T-helper 2 cell treated with Interferon-gamma antibody and Interleukin-4, amounts not matched to agents 5 μg/mL and 100 μg/mL, for 36 hours (primary cell): ENCODE results near the gene FFAR1.
A peak's percentile ranks its signal among the peaks of the same experiment; 100 is the strongest.

ENCODE experiments used
- DNase-seq: peaks from one replicate; pipeline ENCODE4 v3.0.0; 2021; ENCODE audit warnings: low spot score
- H3K27ac Mint-ChIP-seq: one replicate; pipeline ENCODE4 v1.8.0; 2021; ENCODE audit warnings: mild to moderate bottlenecking, mixed read lengths
- H3K27me3 Mint-ChIP-seq: one replicate; pipeline ENCODE4 v1.8.0; 2021; ENCODE audit warnings: low read depth, mixed read lengths
- H3K36me3 Mint-ChIP-seq: one replicate; pipeline ENCODE4 v1.8.0; 2021; ENCODE audit warnings: low read depth, mixed read lengths
- H3K4me1 Mint-ChIP-seq: one replicate; pipeline ENCODE4 v1.8.0; 2021; ENCODE audit warnings: low read depth, mixed read lengths
- H3K4me3 Mint-ChIP-seq: one replicate; pipeline ENCODE4 v1.8.0; 2022; ENCODE audit warnings: mild to moderate bottlenecking, moderate library complexity, mixed read lengths
- H3K9me3 Mint-ChIP-seq: one replicate; pipeline ENCODE4 v1.8.0; 2021; ENCODE audit warnings: mixed read lengths

FFAR1 gene

DNA sequence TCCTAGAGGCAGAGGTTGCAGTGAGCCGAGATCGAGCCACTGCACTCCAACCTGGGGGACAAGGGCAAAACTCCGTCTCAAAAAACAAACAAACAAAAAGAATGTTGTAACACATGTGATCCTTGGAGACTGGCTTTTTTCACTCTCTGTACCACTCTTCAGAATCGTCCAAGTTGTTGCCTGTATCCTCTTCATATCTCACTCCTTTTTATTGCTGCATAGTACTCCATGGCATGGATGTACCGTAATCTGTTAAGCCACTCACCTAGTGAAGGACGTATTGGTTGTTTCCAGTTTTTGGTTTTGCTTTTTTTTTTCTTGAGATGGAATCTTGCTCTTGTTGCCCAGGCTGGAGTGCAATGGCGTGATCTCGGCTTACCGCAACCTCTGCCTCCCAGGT is 25.7 kb upstream of the FFAR1 start:
- Mint-ChIP-seq H3K27ac (no peak overlapping the region), H3K27me3 (peaks cover 4% of the 10 kb centered on the region), H3K4me3 (no peak overlapping the region), H3K36me3 (no peaks in the 10 kb centered on the region), H3K4me1 (peaks cover 7% of the 10 kb centered on the region), H3K9me3 (no peaks in the 10 kb centered on the region)
- DNase-seq: no peak

DNA sequence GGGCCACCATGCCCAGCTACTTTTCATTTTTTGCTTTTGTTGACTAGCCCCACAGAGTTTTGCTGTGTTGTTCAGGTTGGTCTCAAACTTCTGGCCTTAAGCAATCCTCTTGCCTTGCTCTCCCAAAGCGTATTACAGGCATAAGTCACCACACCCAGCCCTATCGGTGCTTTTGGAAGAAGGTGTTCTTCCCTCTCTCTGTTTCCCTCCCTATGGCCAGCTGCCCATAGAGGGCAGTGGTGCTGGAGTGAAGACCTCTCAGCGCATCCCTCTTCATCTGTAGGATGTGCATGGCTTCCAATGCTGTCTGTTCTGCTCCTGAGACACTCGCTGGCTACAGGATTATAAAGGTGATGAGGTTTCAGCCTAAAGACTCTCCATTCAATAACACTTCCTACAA is 20.1 kb upstream of the FFAR1 start:
- Mint-ChIP-seq H3K9me3 (no peaks in the 10 kb centered on the region), H3K4me3 (no peak overlapping the region), H3K4me1 (peaks cover 7% of the 10 kb centered on the region), H3K27me3 (peaks cover 4% of the 10 kb centered on the region), H3K36me3 (no peaks in the 10 kb centered on the region), H3K27ac (no peak overlapping the region)
- DNase-seq: no peak

DNA sequence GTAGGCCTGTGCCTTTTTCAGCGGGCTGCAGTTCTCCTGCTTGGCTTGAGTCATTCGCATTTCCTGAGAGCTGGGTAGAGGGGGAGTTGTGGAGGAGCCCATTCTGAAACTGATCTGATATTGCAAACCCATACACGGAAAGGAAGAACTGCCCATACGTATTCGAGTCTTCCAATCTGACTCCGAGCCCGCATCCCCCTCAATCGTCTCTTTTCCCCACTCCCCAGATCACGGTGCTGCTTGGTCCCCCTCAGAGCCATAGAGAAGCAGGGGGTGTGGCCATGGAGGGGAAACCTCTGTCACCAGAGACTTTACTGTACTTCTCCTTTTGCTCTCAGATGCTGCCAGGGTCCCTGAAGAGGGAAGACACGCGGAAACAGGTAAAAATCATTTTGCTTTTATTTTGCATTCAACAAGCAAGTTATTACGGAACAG is 18.8 kb upstream of the FFAR1 start, which contains the start of gene CD22:
CD22 (plus strand) TSS at position 337 of the 435 bp plus-strand sequence. CDS start 2,854 bp downstream, outside the sequence.
- DNase-seq: no peak
- H3K4me3 Mint-ChIP-seq: no peak within 1 kb of the TSS
- no peak within 1 kb of the TSS for H3K27ac Mint-ChIP-seq
- H3K4me1 Mint-ChIP-seq: peaks cover 18% of the 10 kb centered on the region
- peaks cover 4% of the 10 kb centered on the region for H3K27me3 Mint-ChIP-seq
- no peaks in the 10 kb centered on the region for H3K9me3 Mint-ChIP-seq
- H3K36me3 Mint-ChIP-seq: no peaks in the 10 kb centered on the region

DNA sequence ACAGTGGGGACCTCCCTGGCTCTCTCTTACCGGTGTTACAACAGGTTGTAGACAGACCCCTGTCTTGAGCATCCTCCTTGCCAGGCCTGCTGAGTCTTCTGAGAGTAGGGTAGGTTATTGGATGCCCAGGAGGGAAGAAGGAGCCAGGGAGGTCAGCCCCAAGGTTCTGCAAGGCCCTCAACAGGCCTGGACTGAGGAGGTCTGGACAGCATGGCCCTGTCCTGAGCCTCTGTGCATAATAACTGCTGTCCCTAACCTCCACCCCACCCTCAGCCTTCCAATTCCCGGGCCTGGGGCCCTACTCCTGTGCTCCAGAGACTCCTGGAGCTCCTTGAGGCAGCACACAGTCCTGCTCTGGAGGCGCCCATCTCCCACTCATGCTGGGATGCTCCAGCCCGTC is 18.4 kb upstream of the FFAR1 start:
- H3K4me1 Mint-ChIP-seq: peaks cover 21% of the 10 kb centered on the region
- no peaks in the 10 kb centered on the region for H3K9me3 Mint-ChIP-seq
- H3K27ac Mint-ChIP-seq: no peak overlapping the region
- peaks cover 4% of the 10 kb centered on the region for H3K27me3 Mint-ChIP-seq
- no peak overlapping the region for H3K4me3 Mint-ChIP-seq
- no peaks in the 10 kb centered on the region for H3K36me3 Mint-ChIP-seq
- no peak for DNase-seq

DNA sequence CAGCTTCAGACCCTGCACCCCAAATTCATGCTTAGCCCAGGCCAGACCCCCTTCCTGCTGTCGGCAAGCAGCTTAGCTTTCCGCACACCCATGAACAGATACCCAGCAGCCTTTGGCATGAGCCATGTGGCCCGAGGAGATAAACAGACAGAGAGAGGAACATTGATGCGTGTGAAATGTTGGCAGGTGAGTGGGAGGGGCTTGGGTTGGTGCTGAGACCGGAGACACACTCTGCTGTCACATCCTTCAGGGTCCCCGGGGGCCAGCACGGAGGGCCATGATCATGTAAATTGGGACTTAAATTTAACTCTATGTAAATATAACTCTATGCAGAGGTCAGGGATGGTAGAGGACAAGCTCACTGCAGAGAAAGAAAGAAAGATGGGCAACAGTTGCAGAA is 17.2 kb upstream of the FFAR1 start:
- Mint-ChIP-seq H3K27ac (no peak overlapping the region), H3K36me3 (no peaks in the 10 kb centered on the region), H3K9me3 (no peaks in the 10 kb centered on the region), H3K4me3 (no peak overlapping the region), H3K4me1 (peaks cover 21% of the 10 kb centered on the region), H3K27me3 (peaks cover 4% of the 10 kb centered on the region)
- DNase-seq: no peak

DNA sequence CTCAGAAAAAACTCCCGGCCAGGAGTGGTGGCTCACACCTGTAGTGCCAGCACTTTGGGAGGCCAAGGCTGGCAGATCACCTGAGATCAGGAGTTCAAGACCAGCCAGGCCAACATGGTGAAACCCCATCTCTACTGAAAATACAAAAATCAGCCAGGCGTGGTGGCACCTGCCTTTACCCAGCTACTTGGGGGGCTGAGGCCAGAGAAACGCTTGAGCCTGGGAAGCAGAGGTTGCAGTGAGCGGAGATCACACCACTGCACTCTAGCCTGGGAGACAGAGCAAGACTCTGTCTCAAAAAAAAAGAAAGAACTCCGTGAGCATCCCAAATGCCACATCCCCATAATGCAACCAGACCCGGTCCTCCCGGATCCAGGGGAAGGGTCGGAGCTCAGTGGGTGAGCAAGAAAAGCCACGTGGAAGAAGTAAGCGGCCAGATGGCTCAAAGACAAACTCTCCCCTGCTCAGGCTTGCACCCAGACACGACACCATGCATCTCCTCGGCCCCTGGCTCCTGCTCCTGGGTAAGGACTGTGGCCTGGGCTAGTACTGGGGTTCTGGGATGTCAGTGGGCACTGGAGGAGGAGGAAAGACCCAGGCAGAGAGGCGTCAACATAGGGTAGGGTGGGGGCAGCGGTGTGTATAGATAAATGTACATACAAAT is 16.0 kb upstream of the FFAR1 start:
- Mint-ChIP-seq H3K4me3 (no peak overlapping the region), H3K27ac (no peak overlapping the region), H3K4me1 (peaks cover 21% of the 10 kb centered on the region), H3K9me3 (no peaks in the 10 kb centered on the region), H3K36me3 (no peaks in the 10 kb centered on the region), H3K27me3 (no peaks in the 10 kb centered on the region)
- DNase-seq: no peak

DNA sequence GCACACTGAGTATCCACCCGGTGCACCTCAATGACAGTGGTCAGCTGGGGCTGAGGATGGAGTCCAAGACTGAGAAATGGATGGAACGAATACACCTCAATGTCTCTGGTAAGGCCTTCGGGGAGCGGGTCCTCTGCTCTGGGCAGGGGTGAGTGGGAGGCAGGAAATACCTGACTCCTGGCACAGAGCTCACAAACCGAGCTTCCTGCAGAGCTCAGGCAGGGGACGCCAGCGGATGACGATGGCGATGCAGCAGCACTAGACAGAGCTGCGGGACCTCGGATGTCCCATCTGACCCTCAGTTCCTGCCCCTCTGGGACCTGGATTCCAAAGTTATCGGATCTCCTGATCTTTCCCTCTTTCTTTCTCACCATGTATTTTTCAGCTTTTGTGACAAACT is 14.9 kb upstream of the FFAR1 start:
- Mint-ChIP-seq H3K9me3 (no peaks in the 10 kb centered on the region), H3K4me1 (peaks cover 21% of the 10 kb centered on the region), H3K27ac (no peak overlapping the region), H3K36me3 (no peaks in the 10 kb centered on the region), H3K4me3 (no peak overlapping the region), H3K27me3 (no peaks in the 10 kb centered on the region)
- DNase-seq: peak; percentile 24

DNA sequence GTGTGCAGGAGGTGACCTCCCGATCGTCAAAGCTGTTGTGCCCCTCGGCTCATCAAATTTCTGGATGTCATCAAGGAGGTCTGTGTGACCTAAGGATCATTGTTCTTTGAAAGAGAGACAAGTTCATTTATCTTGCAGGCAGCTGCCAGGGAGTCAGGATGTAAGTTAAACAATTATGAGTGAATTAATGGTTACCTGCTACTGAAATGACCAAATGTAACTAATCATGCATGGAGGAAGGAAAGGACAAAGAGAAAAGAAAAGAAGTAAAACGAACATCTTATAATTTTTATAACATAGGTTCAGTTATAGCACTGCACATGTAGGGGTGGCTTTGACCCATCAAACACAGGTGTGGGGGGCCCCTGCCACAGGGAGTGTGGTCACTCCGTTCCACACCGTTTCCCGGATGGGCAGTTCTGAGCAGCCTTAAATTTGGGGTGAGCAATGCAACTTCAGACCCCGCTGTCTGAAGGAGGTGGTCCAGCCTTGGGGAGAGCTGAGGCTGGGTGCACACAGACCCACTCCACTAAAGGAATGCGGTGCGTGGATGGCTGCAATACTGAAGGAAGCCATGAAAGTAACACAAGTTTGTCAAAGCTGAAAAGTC is 13.5 kb upstream of the FFAR1 start:
- Mint-ChIP-seq H3K4me3 (no peak overlapping the region), H3K27me3 (no peaks in the 10 kb centered on the region), H3K9me3 (no peaks in the 10 kb centered on the region), H3K4me1 (peaks cover 16% of the 10 kb centered on the region), H3K36me3 (no peaks in the 10 kb centered on the region), H3K27ac (no peak overlapping the region)
- DNase-seq: no peak

DNA sequence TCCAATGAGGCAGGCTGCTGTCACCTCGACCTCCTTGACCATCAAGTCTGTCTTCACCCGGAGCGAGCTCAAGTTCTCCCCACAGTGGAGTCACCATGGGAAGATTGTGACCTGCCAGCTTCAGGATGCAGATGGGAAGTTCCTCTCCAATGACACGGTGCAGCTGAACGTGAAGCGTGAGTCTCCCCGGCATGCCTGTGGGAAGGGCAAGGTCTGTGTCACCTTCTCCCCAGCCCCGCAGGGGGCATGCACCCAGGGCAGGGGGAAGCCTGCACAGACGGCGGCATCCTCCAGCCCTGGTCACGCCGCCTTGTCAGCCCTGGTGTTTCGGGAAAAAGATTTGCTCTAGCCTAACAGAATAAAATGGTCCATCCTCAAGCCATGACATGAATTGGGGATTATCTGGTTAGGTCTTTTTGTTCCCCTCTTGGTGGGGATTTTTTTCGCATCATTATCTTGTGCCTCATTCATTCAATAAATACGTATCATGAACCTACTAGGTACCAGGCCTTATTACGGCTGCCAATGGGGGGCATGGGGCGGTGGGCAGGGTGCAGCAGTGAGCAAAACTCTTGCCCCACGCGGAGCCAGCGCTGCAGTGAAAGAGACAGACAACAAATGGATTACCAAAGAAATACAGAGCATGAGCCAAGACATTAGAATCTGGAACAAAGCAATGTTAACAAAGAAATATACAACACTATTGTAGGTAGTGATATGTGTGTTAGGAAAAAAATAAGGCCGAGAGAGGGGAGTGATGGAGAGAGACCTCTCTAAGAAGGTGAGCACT is 11.3 kb upstream of the FFAR1 start:
- Mint-ChIP-seq H3K4me1 (peaks cover 14% of the 10 kb centered on the region), H3K27me3 (no peaks in the 10 kb centered on the region), H3K27ac (no peak overlapping the region), H3K36me3 (no peaks in the 10 kb centered on the region), H3K9me3 (no peaks in the 10 kb centered on the region), H3K4me3 (no peak overlapping the region)
- no peak for DNase-seq

DNA sequence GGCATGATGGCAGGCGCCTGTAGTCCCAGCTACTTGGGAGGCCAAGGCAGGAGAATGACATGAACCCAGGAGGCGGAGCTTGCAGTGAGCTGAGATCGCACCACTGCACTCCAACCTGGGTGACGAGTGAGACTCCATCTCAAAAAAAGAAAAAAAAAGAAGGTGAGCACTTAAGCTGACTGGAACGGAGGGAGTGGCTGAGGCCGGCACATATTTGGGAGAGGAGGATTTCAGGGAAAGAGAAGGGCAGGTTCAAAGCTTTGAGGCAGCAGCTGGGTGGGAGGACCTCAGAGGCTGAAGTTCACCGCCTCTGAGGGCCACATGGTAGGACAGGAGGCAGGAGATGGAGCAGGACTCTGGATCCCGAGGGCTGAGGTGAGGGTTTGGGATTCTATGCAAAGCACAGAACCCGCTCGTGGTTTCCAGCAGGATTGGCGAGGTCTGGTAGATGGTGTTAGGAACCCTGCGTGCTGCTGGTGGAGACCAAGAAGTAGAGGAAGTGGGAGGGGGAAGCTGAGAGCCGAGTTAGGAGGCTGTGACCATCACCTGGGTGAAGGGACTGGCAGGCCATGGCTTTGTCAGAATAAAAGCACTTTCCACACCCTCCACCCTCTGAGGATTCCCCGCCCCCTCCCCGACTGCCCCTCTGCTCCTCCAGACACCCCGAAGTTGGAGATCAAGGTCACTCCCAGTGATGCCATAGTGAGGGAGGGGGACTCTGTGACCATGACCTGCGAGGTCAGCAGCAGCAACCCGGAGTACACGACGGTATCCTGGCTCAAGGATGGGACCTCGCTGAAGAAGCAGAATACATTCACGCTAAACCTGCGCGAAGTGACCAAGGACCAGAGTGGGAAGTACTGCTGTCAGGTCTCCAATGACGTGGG is 10.4 kb upstream of the FFAR1 start:
- H3K36me3 Mint-ChIP-seq: no peaks in the 10 kb centered on the region
- H3K27ac Mint-ChIP-seq: no peak overlapping the region
- H3K4me1 Mint-ChIP-seq: peaks cover 16% of the 10 kb centered on the region
- no peak overlapping the region for H3K4me3 Mint-ChIP-seq
- H3K27me3 Mint-ChIP-seq: peaks cover 2% of the 10 kb centered on the region
- no peaks in the 10 kb centered on the region for H3K9me3 Mint-ChIP-seq
- DNase-seq: no peak

DNA sequence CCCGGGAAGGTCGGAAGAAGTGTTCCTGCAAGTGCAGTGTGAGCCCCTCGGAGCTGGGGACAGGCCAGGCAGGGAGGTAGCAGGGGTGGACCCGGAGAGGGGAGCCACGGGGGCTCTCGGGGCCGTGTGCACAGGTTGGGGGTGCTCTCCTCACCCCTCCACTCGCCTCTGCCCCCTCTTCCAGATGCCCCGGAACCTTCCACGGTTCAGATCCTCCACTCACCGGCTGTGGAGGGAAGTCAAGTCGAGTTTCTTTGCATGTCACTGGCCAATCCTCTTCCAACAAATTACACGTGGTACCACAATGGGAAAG is 9.8 kb upstream of the FFAR1 start:
- H3K4me3 Mint-ChIP-seq: no peak overlapping the region
- DNase-seq: no peak
- H3K27me3 Mint-ChIP-seq: peaks cover 2% of the 10 kb centered on the region
- H3K36me3 Mint-ChIP-seq: no peaks in the 10 kb centered on the region
- H3K27ac Mint-ChIP-seq: no peak overlapping the region
- H3K4me1 Mint-ChIP-seq: peaks cover 13% of the 10 kb centered on the region
- H3K9me3 Mint-ChIP-seq: no peaks in the 10 kb centered on the region

DNA sequence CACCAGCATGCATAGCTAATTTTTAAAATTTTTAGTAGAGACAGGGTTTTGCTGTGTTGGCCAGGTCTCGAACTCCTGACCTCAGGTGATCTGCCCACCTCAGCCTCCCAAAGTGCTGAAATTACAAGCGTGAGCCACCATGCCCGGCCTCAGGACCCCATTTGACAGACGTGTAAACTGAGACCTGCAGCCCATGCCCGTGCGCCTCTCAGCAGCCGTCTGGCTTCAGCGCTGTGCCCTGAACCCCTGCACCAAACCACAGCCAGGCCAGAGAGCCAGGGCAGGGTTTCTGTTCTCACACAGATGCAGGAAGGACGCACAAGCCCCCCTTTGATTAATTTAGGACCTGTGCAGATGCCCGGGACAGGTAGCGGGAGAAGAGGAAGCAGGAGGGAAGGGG is 7.3 kb upstream of the FFAR1 start:
- Mint-ChIP-seq H3K27ac (no peak overlapping the region), H3K4me3 (no peak overlapping the region), H3K36me3 (no peaks in the 10 kb centered on the region), H3K27me3 (peaks cover 2% of the 10 kb centered on the region), H3K4me1 (peaks cover 1% of the 10 kb centered on the region), H3K9me3 (no peaks in the 10 kb centered on the region)
- no peak for DNase-seq

DNA sequence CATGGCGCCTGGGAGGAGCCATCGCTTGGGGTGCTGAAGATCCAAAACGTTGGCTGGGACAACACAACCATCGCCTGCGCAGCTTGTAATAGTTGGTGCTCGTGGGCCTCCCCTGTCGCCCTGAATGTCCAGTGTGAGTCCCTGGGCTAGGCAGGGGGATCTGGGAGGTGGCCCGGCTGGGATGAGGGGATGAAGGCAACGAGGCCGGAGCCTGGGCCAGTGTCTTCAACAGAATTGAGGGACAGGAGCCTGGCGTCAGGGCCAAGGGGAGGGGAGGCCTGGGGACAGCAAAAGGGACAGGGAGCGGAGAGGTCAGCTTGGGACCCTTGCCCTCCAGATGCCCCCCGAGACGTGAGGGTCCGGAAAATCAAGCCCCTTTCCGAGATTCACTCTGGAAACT is 6.7 kb upstream of the FFAR1 start:
- no peak overlapping the region for H3K4me3 Mint-ChIP-seq
- H3K36me3 Mint-ChIP-seq: no peaks in the 10 kb centered on the region
- no peaks in the 10 kb centered on the region for H3K9me3 Mint-ChIP-seq
- peaks cover 5% of the 10 kb centered on the region for H3K4me1 Mint-ChIP-seq
- peaks cover 2% of the 10 kb centered on the region for H3K27me3 Mint-ChIP-seq
- no peak for DNase-seq
- no peak overlapping the region for H3K27ac Mint-ChIP-seq
